Fibroblast of gingiva (primary cell): ENCODE data around the gene CMYA5.
"Not testable (repeated sequence)": the region's sequence is repeated elsewhere in the genome, so short reads cannot be mapped to it uniquely, and the experiment has no call there.

ENCODE experiments used
- DNase-seq: peaks from one replicate; pipeline ENCODE4 v3.0.0-alpha.2; 2011; ENCODE audit warnings: low read depth

The CMYA5 gene

GRCh38 chr5:79702606-79703380 lies 13.2 kb downstream of the CMYA5 start:
- peak; percentile 73 for DNase-seq

GRCh38 chr5:79703381-79703645 lies 13.7 kb downstream of the CMYA5 start:
- DNase-seq, result no peak

GRCh38 chr5:79704553-79704952 lies 14.9 kb downstream of the CMYA5 start:
- no peak for DNase-seq

GRCh38 chr5:79705632-79706031 lies 16.0 kb downstream of the CMYA5 start:
- DNase-seq, result no peak

- not testable (repeated sequence) for DNase-seq
These were observed 16.7 kb downstream of the CMYA5 start for GRCh38 chr5:79706317-79706716.

- no peak for DNase-seq
These were observed 17.9 kb downstream of the CMYA5 start for GRCh38 chr5:79707535-79707934.

GRCh38 chr5:79712741-79713140 lies 23.1 kb downstream of the CMYA5 start:
- DNase-seq, result no peak

- DNase-seq, result no peak
These were observed 24.1 kb downstream of the CMYA5 start for GRCh38 chr5:79713727-79714126.

- no peak for DNase-seq
These were observed 27.2 kb downstream of the CMYA5 start for GRCh38 chr5:79716839-79717238.

- DNase-seq, result no peak
These were observed 30.5 kb downstream of the CMYA5 start for GRCh38 chr5:79720096-79720495.

- DNase-seq, result no peak
These were observed 38.1 kb downstream of the CMYA5 start for GRCh38 chr5:79727451-79728355.

GRCh38 chr5:79728396-79728795 lies 38.8 kb downstream of the CMYA5 start:
- DNase-seq, result no peak

GRCh38 chr5:79729679-79730078 lies 40.0 kb downstream of the CMYA5 start:
- DNase-seq, result no peak

GRCh38 chr5:79730564-79730963 lies 40.9 kb downstream of the CMYA5 start:
- no peak for DNase-seq

- no peak for DNase-seq
These were observed 42.1 kb downstream of the CMYA5 start for GRCh38 chr5:79731775-79732174.

GRCh38 chr5:79736528-79737514 lies 47.2 kb downstream of the CMYA5 start:
- no peak for DNase-seq

- DNase-seq, result no peak
These were observed 48.7 kb downstream of the CMYA5 start for GRCh38 chr5:79738349-79738748.

GRCh38 chr5:79742549-79743136 lies 53.0 kb downstream of the CMYA5 start:
- no peak for DNase-seq

GRCh38 chr5:79743846-79744605 lies 54.4 kb downstream of the CMYA5 start:
- peak; percentile 2 for DNase-seq

GRCh38 chr5:79745255-79745654 lies 55.6 kb downstream of the CMYA5 start:
- DNase-seq, result no peak
